ENCODE results near the gene SLC5A2. TPM values are rescaled to one million over a fixed set of nuclear protein-coding genes. Genes with fewer than 3 reads are reported as not detected.

The SLC5A2 gene
- total RNA-seq, 4 donors from 2014 or later: not detected

DNA sequence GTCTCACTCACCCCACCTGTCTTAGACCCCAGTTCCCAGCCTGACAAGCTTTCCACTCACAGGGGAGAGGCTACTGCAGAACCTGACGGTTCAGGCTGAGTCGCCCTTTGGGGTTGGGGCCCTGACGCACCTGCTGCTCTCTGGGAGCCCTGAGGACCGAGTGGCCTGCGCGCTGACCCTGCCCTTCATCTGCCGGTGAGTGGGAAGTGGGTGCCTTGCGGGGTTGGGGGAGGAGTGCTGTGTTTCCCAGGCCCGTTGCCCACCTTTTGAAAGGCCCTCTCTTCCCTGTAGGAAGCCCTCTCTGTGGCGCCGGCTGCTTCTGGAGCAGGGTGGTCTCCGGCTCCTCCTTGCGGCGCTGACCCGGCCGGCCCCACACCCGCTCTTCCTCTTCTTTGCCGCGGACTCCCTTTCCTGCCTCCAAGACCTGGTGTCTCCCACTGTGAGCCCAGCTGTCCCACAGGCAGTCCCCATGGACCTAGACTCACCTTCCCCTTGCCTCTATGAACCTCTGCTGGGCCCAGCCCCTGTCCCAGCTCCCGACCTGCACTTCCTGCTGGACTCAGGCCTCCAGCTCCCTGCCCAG is 17.0 kb upstream of the SLC5A2 start:
- TF ChIP-seq, protein P1, sequence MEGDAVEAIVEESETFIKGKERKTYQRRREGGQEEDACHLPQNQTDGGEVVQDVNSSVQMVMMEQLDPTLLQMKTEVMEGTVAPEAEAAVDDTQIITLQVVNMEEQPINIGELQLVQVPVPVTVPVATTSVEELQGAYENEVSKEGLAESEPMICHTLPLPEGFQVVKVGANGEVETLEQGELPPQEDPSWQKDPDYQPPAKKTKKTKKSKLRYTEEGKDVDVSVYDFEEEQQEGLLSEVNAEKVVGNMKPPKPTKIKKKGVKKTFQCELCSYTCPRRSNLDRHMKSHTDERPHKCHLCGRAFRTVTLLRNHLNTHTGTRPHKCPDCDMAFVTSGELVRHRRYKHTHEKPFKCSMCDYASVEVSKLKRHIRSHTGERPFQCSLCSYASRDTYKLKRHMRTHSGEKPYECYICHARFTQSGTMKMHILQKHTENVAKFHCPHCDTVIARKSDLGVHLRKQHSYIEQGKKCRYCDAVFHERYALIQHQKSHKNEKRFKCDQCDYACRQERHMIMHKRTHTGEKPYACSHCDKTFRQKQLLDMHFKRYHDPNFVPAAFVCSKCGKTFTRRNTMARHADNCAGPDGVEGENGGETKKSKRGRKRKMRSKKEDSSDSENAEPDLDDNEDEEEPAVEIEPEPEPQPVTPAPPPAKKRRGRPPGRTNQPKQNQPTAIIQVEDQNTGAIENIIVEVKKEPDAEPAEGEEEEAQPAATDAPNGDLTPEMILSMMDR (IDR thresholded peaks at IDR 0.05): no peak
- TF ChIP-seq POLR2AphosphoS5 (IDR thresholded peaks at IDR 0.05): no peak
- TF ChIP-seq POLR2A (IDR thresholded peaks at IDR 0.05): no peak
- no peak for TF ChIP-seq EP300 (IDR thresholded peaks at IDR 0.05)
- Histone ChIP-seq H3K4me1 (peaks cover 0 to 14% (median 0%) of the 10 kb centered on the region in 3 donors), H3K27me3 (no peaks in the 10 kb centered on the region), H3K4me3 (no peak overlapping the region), H3K27ac (no peak overlapping the region), H3K36me3 (peaks cover 0 to 59% of the 10 kb centered on the region in 2 donors), H3K9me3 (no peaks in the 10 kb centered on the region)
- 78% methylated on average over 6 of the region's 20 CpGs; no CpG with 5 or more reads in 1 of the 2 donors for WGBS, 2 donors (ENCODE audit: low coverage in 1 of 2)
- no peak for ATAC-seq

DNA sequence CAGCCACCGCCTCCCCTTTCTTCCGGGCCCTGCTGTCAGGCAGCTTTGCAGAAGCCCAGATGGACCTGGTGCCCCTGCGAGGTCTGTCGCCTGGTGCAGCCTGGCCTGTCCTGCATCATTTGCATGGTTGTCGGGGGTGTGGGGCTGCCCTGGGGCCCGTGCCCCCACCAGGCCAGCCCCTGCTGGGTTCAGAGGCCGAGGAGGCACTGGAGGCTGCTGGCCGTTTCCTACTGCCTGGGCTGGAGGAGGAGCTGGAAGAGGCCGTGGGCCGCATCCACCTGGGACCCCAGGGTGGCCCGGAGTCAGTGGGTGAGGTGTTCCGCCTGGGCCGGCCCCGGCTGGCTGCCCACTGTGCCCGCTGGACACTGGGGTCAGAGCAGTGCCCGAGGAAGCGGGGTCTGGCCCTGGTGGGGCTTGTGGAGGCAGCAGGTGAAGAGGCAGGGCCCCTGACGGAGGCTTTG is 16.5 kb upstream of the SLC5A2 start:
- no peak overlapping the region for H3K27ac ChIP-seq
- H3K4me1 ChIP-seq: peaks cover 0 to 14% (median 0%) of the 10 kb centered on the region in 3 donors
- H3K4me3 ChIP-seq: no peak overlapping the region
- TF ChIP-seq POLR2A (IDR thresholded peaks at IDR 0.05) (no peak), POLR2AphosphoS5 (IDR thresholded peaks at IDR 0.05) (no peak), EP300 (IDR thresholded peaks at IDR 0.05) (no peak)
- TF ChIP-seq, protein P1 (IDR thresholded peaks at IDR 0.05): no peak
- no peak for ATAC-seq
- peaks cover 0 to 59% of the 10 kb centered on the region in 2 donors for H3K36me3 ChIP-seq
- H3K27me3 ChIP-seq: no peaks in the 10 kb centered on the region
- no CpG with 5 or more reads among the region's 18 CpGs for WGBS, 2 donors (ENCODE audit: low coverage in 1 of 2)
- H3K9me3 ChIP-seq: no peaks in the 10 kb centered on the region

- 65% methylated on average over 3 of the region's 5 CpGs; no CpG with 5 or more reads in 1 of the 2 donors for WGBS, 2 donors (ENCODE audit: low coverage in 1 of 2)
- no peaks in the 10 kb centered on the region for H3K9me3 ChIP-seq
- ATAC-seq: no peak
- TF ChIP-seq, protein P1 (IDR thresholded peaks at IDR 0.05): no peak
- no peak for TF ChIP-seq POLR2AphosphoS5 (IDR thresholded peaks at IDR 0.05)
- TF ChIP-seq POLR2A (IDR thresholded peaks at IDR 0.05): no peak
- no peak for TF ChIP-seq EP300 (IDR thresholded peaks at IDR 0.05)
- peaks cover 0 to 17% (median 0%) of the 10 kb centered on the region in 3 donors for H3K4me1 ChIP-seq
- no peaks in the 10 kb centered on the region for H3K27me3 ChIP-seq
- H3K27ac ChIP-seq: no peak overlapping the region
- H3K4me3 ChIP-seq: no peak overlapping the region
- H3K36me3 ChIP-seq: peaks cover 0 to 51% of the 10 kb centered on the region in 2 donors
Measured at GRCh38 chr16:31467151-31467773, 15.7 kb upstream of the SLC5A2 start.

GRCh38 chr16:31467858-31468257 is 15.1 kb upstream of the SLC5A2 start:
- Histone ChIP-seq H3K9me3 (no peaks in the 10 kb centered on the region), H3K4me3 (no peak overlapping the region), H3K27ac (no peak overlapping the region), H3K27me3 (no peaks in the 10 kb centered on the region), H3K4me1 (peaks cover 0 to 19% (median 0%) of the 10 kb centered on the region in 3 donors), H3K36me3 (peaks cover 0 to 45% of the 10 kb centered on the region in 2 donors)
- 80 to 98% methylated on average over 1 to 4 of the region's 5 CpGs for WGBS, 2 donors (ENCODE audit: low coverage in 1 of 2)
- no peak for ATAC-seq
- TF ChIP-seq, protein P1 (IDR thresholded peaks at IDR 0.05): no peak
- TF ChIP-seq POLR2AphosphoS5 (IDR thresholded peaks at IDR 0.05) (no peak), POLR2A (IDR thresholded peaks at IDR 0.05) (no peak), EP300 (IDR thresholded peaks at IDR 0.05) (no peak)

Measured in gastroesophageal sphincter (tissue), 4 donors.